ENCODE data around the gene BBOX1. TPM values are rescaled to one million over a fixed set of nuclear protein-coding genes. Genes with fewer than 3 reads are reported as not detected.

BBOX1 gene
- total RNA-seq, 2 experiments from 2014 or later: not detected

- Histone ChIP-seq H3K27ac (ENCODE audit: low read depth in 1 of 2, low read length in 2 of 2) (no peak overlapping the region), H3K9me3 (ENCODE audit: control insufficient read depth in 1 of 2, insufficient read depth in 1 of 2, low read length in 2 of 2) (peaks cover 0 to 3% of the 10 kb centered on the region in 2 experiments), H3K27me3 (ENCODE audit: control insufficient read depth in 1 of 2, insufficient read depth in 2 of 2, low read length in 2 of 2) (no peaks in the 10 kb centered on the region), H3K36me3 (ENCODE audit: insufficient read depth, low read length) (no peaks in the 10 kb centered on the region), H3K4me1 (ENCODE audit: insufficient read depth, low read length) (no peaks in the 10 kb centered on the region), H3K4me3 (ENCODE audit: low read length) (no peak overlapping the region)
- no peak for TF ChIP-seq CTCF (IDR thresholded peaks at IDR 0.05)
- intact Hi-C loops (cut with DNase I, micrococcal nuclease): no loop called here
- POLR2A ChIA-PET: no interaction called here
- Mint-ChIP-seq H3K9me3 (peaks cover 9% of the 10 kb centered on the region), H3K4me3 (no peak overlapping the region), H3K27me3 (no peaks in the 10 kb centered on the region), H3K27ac (no peak overlapping the region), H3K36me3 (ENCODE audit: low read depth) (no peaks in the 10 kb centered on the region), H3K4me1 (ENCODE audit: low read depth) (no peaks in the 10 kb centered on the region)
- CTCF ChIA-PET: no interaction called here
- no peak for DNase-seq
- ATAC-seq (ENCODE audit: poor library complexity): no peak
These were observed 26.7 kb upstream of the BBOX1 start for GRCh38 chr11:27013781-27014361.

GRCh38 chr11:27018902-27019529 lies 21.6 kb upstream of the BBOX1 start:
- DNase-seq (no peak), ATAC-seq (ENCODE audit: poor library complexity) (no peak)
- Mint-ChIP-seq H3K36me3 (ENCODE audit: low read depth) (no peaks in the 10 kb centered on the region), H3K9me3 (peaks cover 7% of the 10 kb centered on the region), H3K4me1 (ENCODE audit: low read depth) (no peaks in the 10 kb centered on the region), H3K4me3 (no peak overlapping the region), H3K27me3 (no peaks in the 10 kb centered on the region), H3K27ac (no peak overlapping the region)
- Histone ChIP-seq H3K9me3 (ENCODE audit: control insufficient read depth in 1 of 2, insufficient read depth in 1 of 2, low read length in 2 of 2) (peaks cover 0 to 3% of the 10 kb centered on the region in 2 experiments), H3K4me3 (ENCODE audit: low read length) (no peak overlapping the region), H3K27ac (ENCODE audit: low read depth in 1 of 2, low read length in 2 of 2) (no peak overlapping the region), H3K27me3 (ENCODE audit: control insufficient read depth in 1 of 2, insufficient read depth in 2 of 2, low read length in 2 of 2) (no peaks in the 10 kb centered on the region), H3K36me3 (ENCODE audit: insufficient read depth, low read length) (no peaks in the 10 kb centered on the region), H3K4me1 (ENCODE audit: insufficient read depth, low read length) (no peaks in the 10 kb centered on the region)
- ChIA-PET POLR2A (no interaction called here), CTCF (no interaction called here)
- intact Hi-C loops (cut with DNase I, micrococcal nuclease): no loop called here
- TF ChIP-seq CTCF (IDR thresholded peaks at IDR 0.05): no peak

- Histone ChIP-seq H3K27ac (ENCODE audit: low read depth in 1 of 2, low read length in 2 of 2) (no peak overlapping the region), H3K4me3 (ENCODE audit: low read length) (no peak overlapping the region), H3K9me3 (ENCODE audit: control insufficient read depth in 1 of 2, insufficient read depth in 1 of 2, low read length in 2 of 2) (peaks cover 0 to 3% of the 10 kb centered on the region in 2 experiments), H3K27me3 (ENCODE audit: control insufficient read depth in 1 of 2, insufficient read depth in 2 of 2, low read length in 2 of 2) (no peaks in the 10 kb centered on the region), H3K4me1 (ENCODE audit: insufficient read depth, low read length) (no peaks in the 10 kb centered on the region), H3K36me3 (ENCODE audit: insufficient read depth, low read length) (no peaks in the 10 kb centered on the region)
- intact Hi-C loops (cut with DNase I, micrococcal nuclease): no loop called here
- DNase-seq (no peak), ATAC-seq (ENCODE audit: poor library complexity) (no peak)
- H3K4me1 Mint-ChIP-seq (ENCODE audit: low read depth): no peaks in the 10 kb centered on the region
- no peak overlapping the region for H3K4me3 Mint-ChIP-seq
- no peaks in the 10 kb centered on the region for H3K27me3 Mint-ChIP-seq
- no peak for TF ChIP-seq CTCF (IDR thresholded peaks at IDR 0.05)
- ChIA-PET POLR2A (no interaction called here), CTCF (no interaction called here)
- H3K27ac Mint-ChIP-seq: no peak overlapping the region
- no peaks in the 10 kb centered on the region for H3K36me3 Mint-ChIP-seq (ENCODE audit: low read depth)
- H3K9me3 Mint-ChIP-seq: peaks cover 12% of the 10 kb centered on the region
These were observed 19.9 kb upstream of the BBOX1 start for GRCh38 chr11:27020751-27021150.
